ENCODE results near the gene DCTN4.

DCTN4 gene

GRCh38 chr5:150665044-150665443, 93.8 kb downstream of the DCTN4 start:
- no peak for DNase-seq

DNA sequence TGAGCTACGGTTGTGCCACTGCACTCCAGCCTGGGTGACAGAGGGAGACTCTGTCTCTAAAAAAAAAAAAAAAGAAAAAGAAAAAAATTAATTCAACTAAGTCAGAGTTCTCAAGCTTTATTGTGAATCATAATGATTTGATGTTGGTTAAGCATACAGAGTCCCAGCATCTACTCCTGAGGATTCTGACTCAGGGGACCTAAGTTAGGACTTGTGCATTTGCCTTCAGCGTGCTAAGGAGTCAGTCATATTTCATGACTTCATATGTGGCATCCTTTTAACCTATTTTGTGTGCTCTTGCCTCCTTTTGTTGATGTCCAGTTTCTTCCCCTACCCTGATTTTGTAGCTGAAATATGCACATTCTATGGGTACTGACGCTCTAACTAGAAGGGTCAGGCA, 94.9 kb downstream of the DCTN4 start:
- no peak for DNase-seq

- no peak for DNase-seq
Observed at GRCh38 chr5:150662731-150663516, 95.9 kb downstream of the DCTN4 start.

DNA sequence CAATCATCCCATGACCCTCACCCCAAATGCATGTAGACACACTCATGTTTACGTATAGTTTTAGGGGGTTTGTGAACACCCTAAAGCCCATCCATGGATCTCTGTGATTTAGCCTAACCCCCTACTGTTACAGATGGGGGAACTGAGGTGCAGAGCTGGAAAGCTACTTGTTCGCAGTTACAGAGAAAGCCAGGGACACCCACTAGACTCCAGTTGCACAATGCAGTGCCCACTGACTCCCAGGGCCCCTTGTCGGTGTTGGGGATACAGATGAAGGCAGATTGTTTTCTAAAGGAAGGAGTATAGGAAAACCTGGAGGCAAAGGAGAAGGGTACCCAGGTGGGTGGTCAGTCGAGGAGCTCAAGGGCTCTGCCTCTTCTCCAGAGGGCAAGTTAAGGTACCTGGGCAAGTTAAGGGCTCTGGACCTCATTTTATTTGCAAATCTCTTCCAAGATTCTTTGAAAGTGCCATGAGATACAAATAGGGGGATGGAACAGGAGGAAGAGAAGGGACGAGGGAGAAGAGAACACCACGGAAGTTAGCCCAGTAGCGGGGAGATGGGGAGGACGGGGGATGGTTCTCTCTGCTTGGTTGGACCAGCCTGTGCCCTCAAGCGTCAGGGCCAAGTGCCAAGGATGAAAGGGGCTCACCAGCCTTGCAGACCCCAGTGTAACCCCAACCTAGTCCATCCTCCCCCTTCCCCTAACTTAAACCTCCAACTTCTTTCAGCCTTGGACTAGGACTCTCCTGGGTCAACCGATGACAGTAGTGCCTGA, 96.8 kb downstream of the DCTN4 start:
- DNase-seq: no peak

GRCh38 chr5:150661086-150661485, 97.7 kb downstream of the DCTN4 start, which contains the start of gene MYOZ3:
Gene MYOZ3, plus strand, starts transcription at chr5:150661251. Its CDS starts 1,691 bp downstream, at chr5:150662942.
- no peak for DNase-seq

DNA sequence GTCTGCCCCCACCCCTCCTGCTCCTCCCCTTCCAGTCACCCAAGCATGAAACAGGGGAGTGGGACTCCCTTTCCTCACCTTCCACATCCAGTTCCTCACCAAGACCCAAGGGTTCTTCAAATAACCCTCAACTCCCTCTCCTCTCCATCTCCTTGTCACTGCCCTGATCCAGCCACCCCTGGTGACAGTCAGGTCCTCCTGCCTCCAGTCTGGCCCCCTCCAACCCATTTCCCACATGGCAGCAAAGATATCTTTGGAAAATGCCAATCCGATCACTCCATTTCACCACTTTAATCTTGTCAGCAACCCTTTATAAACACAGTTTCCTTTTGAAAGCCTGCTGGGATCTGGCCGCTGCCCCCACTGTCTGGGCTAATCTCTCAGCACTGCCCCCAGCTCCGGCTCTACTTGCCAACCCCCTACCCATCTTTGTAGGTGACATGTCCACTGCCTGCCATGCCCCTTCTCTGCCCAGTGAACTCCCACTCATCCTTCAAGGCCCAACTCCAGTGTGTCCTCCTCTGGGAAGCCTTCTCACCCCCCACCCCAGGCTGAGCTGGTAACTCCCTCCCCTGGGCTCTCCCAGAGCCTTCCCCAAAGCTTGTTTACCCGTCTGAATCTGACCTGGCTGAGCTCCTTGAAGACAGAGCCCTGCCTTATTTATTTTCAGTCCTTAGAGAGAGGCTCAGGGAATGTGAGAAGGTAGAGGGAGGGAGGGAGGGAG, 98.5 kb downstream of the DCTN4 start:
- no peak for DNase-seq

GRCh38 chr5:150659360-150660107, 99.3 kb downstream of the DCTN4 start:
- no peak for DNase-seq

- DNase-seq: no peak
Observed at GRCh38 chr5:150658699-150659265, 100.0 kb downstream of the DCTN4 start.

Data from bone marrow (tissue), 2 donors.